Kidney epithelial cell (primary cell): ENCODE results near the gene SLC31A1. TPM values are rescaled to one million over a fixed set of nuclear protein-coding genes. Genes with fewer than 3 reads are reported as not detected.

Source experiments
- DNase-seq: peaks from one replicate; pipeline ENCODE4 v3.0.0-alpha.2; 2010; ENCODE audit warnings: low read depth
- H3K27me3 ChIP-seq: 2 replicates; pipeline ENCODE4 v1.6.0; 2011; ENCODE audit warnings: low read length; ENCODE audit not compliant: control insufficient read depth, insufficient read depth
- H3K36me3 ChIP-seq: 2 replicates; pipeline ENCODE4 v1.5.1; 2011; ENCODE audit warnings: low read length; ENCODE audit not compliant: control insufficient read depth, insufficient read depth
- H3K4me3 ChIP-seq: 2 replicates; pipeline ENCODE4 v1.5.1; 2011; ENCODE audit warnings: low read depth, mild to moderate bottlenecking, control low read depth, low read length
- total RNA-seq: library from RNA; depleted of rRNA; stranded (reverse); fragments of >200 nt; gene quantifications from 2 replicates; pipeline ENCODE4 v1.2.3, GENCODE V29; 2015
- TF ChIP-seq, protein P1 (sequence below): IDR thresholded peaks from 2 replicates; pipeline ENCODE4 v1.5.1; 2011; ENCODE audit warnings: mild to moderate bottlenecking, moderate library complexity, low read length, control low read depth, inconsistent platforms; ENCODE audit not compliant: insufficient read depth, poor library complexity, severe bottlenecking

Gene SLC31A1
- total RNA-seq, 1 donor from 2014 or later, result 19.8 TPM

DNA sequence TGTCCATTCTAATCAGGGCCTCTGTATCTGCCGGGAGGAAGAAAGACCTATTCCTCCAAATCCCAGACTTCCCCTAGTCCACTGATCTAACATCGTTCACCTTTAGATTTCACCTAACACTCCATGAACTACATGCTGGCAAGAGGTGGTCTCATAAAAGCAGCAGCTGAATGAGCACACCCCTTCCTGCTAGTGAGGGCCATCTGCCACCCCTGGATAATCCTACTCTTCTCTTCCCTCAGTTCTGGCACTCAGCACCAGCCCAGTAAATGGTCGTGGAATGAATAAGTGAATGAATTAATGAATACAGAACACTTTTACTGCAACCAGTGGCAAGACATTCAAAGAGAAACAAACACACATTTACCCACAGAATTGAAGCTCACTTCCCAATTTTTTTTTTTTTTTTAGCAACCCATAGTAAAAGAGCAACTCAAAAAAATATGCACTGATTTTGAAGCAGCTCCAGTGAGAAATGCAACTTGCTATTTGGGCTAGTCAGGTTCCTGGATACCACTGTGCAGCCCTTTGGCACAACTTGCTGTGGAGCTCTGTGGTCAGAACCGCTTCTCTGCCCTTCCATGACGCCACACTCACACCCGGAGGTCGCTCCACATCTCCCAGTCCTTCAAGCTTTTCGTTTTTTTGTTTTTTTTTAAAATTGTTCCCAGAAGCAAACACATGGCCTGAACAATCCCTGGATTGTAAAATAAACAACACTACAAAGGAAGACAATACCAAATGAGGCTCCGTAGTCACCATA is 75.6 kb downstream of the SLC31A1 start:
- no peaks in the 10 kb centered on the region for H3K27me3 ChIP-seq
- TF ChIP-seq, protein P1, sequence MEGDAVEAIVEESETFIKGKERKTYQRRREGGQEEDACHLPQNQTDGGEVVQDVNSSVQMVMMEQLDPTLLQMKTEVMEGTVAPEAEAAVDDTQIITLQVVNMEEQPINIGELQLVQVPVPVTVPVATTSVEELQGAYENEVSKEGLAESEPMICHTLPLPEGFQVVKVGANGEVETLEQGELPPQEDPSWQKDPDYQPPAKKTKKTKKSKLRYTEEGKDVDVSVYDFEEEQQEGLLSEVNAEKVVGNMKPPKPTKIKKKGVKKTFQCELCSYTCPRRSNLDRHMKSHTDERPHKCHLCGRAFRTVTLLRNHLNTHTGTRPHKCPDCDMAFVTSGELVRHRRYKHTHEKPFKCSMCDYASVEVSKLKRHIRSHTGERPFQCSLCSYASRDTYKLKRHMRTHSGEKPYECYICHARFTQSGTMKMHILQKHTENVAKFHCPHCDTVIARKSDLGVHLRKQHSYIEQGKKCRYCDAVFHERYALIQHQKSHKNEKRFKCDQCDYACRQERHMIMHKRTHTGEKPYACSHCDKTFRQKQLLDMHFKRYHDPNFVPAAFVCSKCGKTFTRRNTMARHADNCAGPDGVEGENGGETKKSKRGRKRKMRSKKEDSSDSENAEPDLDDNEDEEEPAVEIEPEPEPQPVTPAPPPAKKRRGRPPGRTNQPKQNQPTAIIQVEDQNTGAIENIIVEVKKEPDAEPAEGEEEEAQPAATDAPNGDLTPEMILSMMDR, result no peak

GRCh38 chr9:113298311-113298710 is 77.0 kb downstream of the SLC31A1 start:
- Histone ChIP-seq H3K27me3 (no peaks in the 10 kb centered on the region), H3K4me3 (no peak overlapping the region), H3K36me3 (no peaks in the 10 kb centered on the region)
- TF ChIP-seq, protein P1, result no peak
- DNase-seq, result no peak

More for the DNA sequence above, 75.6 kb downstream of the SLC31A1 start:
- no peaks in the 10 kb centered on the region for H3K36me3 ChIP-seq
- no peak for DNase-seq
- H3K4me3 ChIP-seq, result no peak overlapping the region

GRCh38 chr9:113298924-113299770 is 77.8 kb downstream of the SLC31A1 start:
- no peaks in the 10 kb centered on the region for H3K27me3 ChIP-seq
- no peak for DNase-seq
- no peak overlapping the region for H3K4me3 ChIP-seq
- no peaks in the 10 kb centered on the region for H3K36me3 ChIP-seq
- TF ChIP-seq, protein P1, result no peak

GRCh38 chr9:113299800-113300292 is 78.5 kb downstream of the SLC31A1 start:
- no peaks in the 10 kb centered on the region for H3K27me3 ChIP-seq
- peak; percentile 9 for DNase-seq
- H3K4me3 ChIP-seq, result no peak overlapping the region
- TF ChIP-seq, protein P1, result no peak
- H3K36me3 ChIP-seq, result no peaks in the 10 kb centered on the region

DNA sequence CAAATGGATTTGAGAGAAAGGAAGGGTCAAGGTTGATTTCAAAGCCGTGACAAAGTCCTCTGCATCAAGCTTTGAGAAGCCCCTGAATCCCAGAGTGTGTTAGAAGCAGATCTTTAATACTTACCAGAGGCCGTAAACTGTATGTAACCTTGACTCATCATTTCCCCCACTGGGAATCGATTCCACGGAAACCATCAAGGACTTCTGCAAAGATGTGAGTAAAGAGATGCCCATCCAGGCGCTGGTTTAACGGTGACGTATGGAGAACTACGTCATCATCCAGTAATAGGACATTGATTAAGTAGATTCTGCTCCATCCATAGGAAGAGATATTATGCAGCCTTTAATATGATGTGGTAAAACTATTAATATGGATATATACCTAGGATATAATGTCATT is 80.2 kb downstream of the SLC31A1 start:
- no peak for DNase-seq
- Histone ChIP-seq H3K27me3 (no peaks in the 10 kb centered on the region), H3K4me3 (no peak overlapping the region), H3K36me3 (no peaks in the 10 kb centered on the region)
- TF ChIP-seq, protein P1, result no peak
